SH-SY5Y (cell line): Measurements from ENCODE around the gene ARHGAP15.
A peak's percentile ranks its signal among the peaks of the same experiment; 100 is the strongest.

Source experiments
- GATA2 ChIP-seq: IDR thresholded peaks from 2 replicates; pipeline ENCODE4 v1.6.1; 2011; ENCODE audit warnings: mild to moderate bottlenecking, low read depth, low read length
- GATA3 ChIP-seq: IDR thresholded peaks from 2 replicates; pipeline ENCODE4 v1.6.1; 2011; ENCODE audit warnings: low read depth, mild to moderate bottlenecking, low read length, moderate library complexity

The ARHGAP15 gene

GRCh38 chr2:143728498-143728897 lies 599.3 kb downstream of the ARHGAP15 start:
- TF ChIP-seq GATA3 (no peak), GATA2 (no peak)

GRCh38 chr2:143729296-143729814 lies 600.1 kb downstream of the ARHGAP15 start:
- TF ChIP-seq GATA2, result no peak
- TF ChIP-seq GATA3, result no peak

- TF ChIP-seq GATA2 (no peak), GATA3 (no peak)
Observed at GRCh38 chr2:143730155-143730952, 601.1 kb downstream of the ARHGAP15 start.

- TF ChIP-seq GATA2 (no peak), GATA3 (no peak)
Observed at GRCh38 chr2:143730953-143731260, 601.7 kb downstream of the ARHGAP15 start.

- TF ChIP-seq GATA2 (no peak), GATA3 (no peak)
Observed at GRCh38 chr2:143732076-143732475, 602.9 kb downstream of the ARHGAP15 start.

- TF ChIP-seq GATA2, result no peak
- no peak for TF ChIP-seq GATA3
Observed at GRCh38 chr2:143732871-143733270, 603.7 kb downstream of the ARHGAP15 start.

- TF ChIP-seq GATA2 (peak; percentile 67; the same call in 1 of the 2 replicates), GATA3 (peak; percentile 92)
Observed at GRCh38 chr2:143734507-143734906, 605.3 kb downstream of the ARHGAP15 start.

- TF ChIP-seq GATA2, result no peak
- no peak for TF ChIP-seq GATA3
Observed at GRCh38 chr2:143736904-143737303, 607.7 kb downstream of the ARHGAP15 start.

GRCh38 chr2:143740431-143740830 lies 611.2 kb downstream of the ARHGAP15 start:
- TF ChIP-seq GATA3 (no peak), GATA2 (no peak)

GRCh38 chr2:143741205-143741604 lies 612.0 kb downstream of the ARHGAP15 start:
- TF ChIP-seq GATA3 (no peak), GATA2 (no peak)

- TF ChIP-seq GATA3 (no peak), GATA2 (no peak)
Observed at GRCh38 chr2:143742581-143742980, 613.4 kb downstream of the ARHGAP15 start.

GRCh38 chr2:143744114-143744513 lies 614.9 kb downstream of the ARHGAP15 start:
- TF ChIP-seq GATA3 (no peak), GATA2 (no peak)

GRCh38 chr2:143745060-143745459 lies 615.8 kb downstream of the ARHGAP15 start:
- TF ChIP-seq GATA2 (no peak), GATA3 (no peak)

- TF ChIP-seq GATA2, result peak; percentile 23; the same call in 1 of the 2 replicates
- TF ChIP-seq GATA3, result no peak
Observed at GRCh38 chr2:143754742-143755141, 625.5 kb downstream of the ARHGAP15 start.

- TF ChIP-seq GATA3 (no peak), GATA2 (no peak)
Observed at GRCh38 chr2:143758629-143759330, 629.6 kb downstream of the ARHGAP15 start.
